ENCODE data around the gene VPS26C.

- no peak for TF ChIP-seq CTCF (IDR thresholded peaks at IDR 0.05)
- TF ChIP-seq ZFX (IDR thresholded peaks at IDR 0.05; ENCODE audit: borderline replicate concordance): no peak
Observed at GRCh38 chr21:37232274-37233018, 34.7 kb downstream of the VPS26C start.
